Right atrium auricular region (tissue), 2 donors: Measurements from ENCODE around the gene ATP6V1G2. TPM values are rescaled to one million over a fixed set of nuclear protein-coding genes. Genes with fewer than 3 reads are reported as not detected.
"Not testable (repeated sequence)": the region's sequence is repeated elsewhere in the genome, so short reads cannot be mapped to it uniquely, and the experiment has no call there.

Source experiments
- DNase-seq: peaks from one replicate; pipeline ENCODE4 v3.0.0-alpha.2; 2019; ENCODE audit warnings: low spot score
- H3K27ac ChIP-seq, 2 donors: fragments of 200-600 bp; sonication (generic); 1 replicate in 1 of 2; 2 replicates in 1 of 2; pipeline ENCODE4 v1.5.1; 2016 to 2019
- H3K27me3 ChIP-seq, 2 donors: fragments of 200-600 bp; sonication (generic); one replicate each; pipeline versions ENCODE4 v1.5.1 to v1.6.0; 2017 to 2019
- H3K36me3 ChIP-seq: fragments of 200-600 bp; sonication (generic); one replicate; pipeline ENCODE4 v1.5.1; 2016
- H3K4me1 ChIP-seq, 2 donors: fragments of 200-600 bp; sonication (generic); one replicate each; pipeline versions ENCODE4 v1.5.1 to v1.6.0; 2017 to 2019
- H3K4me3 ChIP-seq, 2 donors: fragments of 200-600 bp; sonication (generic); 1 replicate in 1 of 2; 2 replicates in 1 of 2; pipeline ENCODE4 v1.5.1; 2017 to 2019; ENCODE audit warnings: mild to moderate bottlenecking in 1 of 2, moderate library complexity in 1 of 2
- H3K9me3 ChIP-seq, 2 donors: fragments of 200-600 bp; sonication (generic); one replicate each; pipeline ENCODE4 v1.5.1; 2019
- CTCF ChIP-seq, 2 donors: fragments of 200-600 bp; sonication (generic); IDR thresholded peaks; one replicate each; pipeline ENCODE4 v1.5.1; 2019; ENCODE audit warnings: antibody characterized with exemption in 2 of 2
- total RNA-seq, 2 donors: library from RNA; depleted of rRNA; stranded (reverse); fragments of >200 nt; gene quantifications; one replicate each; pipeline ENCODE4 v1.1.0, GENCODE V29; 2016

ATP6V1G2 gene
- total RNA-seq, 2 donors from 2014 or later, result 1.2 to 6.0 TPM

DNA sequence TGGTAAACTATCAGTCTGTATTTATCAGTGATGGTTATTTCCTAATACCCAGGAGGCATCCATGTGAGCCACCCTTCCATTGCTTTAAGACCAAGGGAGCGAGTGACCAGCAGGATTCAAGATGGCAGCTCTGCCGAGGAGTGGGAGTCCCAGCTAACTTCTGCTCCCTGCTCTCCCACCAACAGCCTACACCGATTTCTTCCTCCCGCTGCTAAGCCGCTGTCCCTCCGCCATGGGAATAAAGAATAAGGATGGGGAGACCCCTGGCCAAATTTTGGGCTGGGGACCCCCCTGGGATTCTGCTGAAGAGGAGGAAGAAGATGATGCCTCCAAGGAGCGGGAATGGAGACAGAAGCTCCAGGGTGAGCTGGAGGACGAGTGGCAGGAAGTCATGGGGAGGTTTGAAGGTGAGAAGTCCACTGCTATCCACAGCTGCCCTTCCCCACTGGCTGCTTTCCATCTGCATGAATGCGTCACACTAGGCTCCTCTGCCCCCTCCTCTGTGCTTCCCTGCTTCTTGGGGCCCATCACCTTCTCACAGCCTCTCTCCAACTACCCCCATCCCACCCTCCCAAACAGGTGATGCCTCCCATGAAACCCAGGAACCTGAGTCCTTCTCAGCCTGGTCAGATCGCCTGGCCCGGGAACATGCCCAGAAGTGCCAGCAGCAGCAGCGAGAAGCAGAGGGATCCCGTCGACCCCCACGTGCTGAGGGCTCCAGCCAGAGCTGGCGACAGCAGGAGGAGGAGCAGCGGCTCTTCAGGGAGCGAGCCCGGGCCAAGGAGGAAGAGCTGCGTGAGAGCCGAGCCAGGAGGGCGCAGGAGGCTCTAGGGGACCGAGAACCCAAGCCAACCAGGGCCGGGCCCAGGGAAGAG lies 11.3 kb upstream of the ATP6V1G2 start:
- H3K9me3 ChIP-seq, result no peaks in the 10 kb centered on the region
- peaks cover 0 to 39% of the 10 kb centered on the region in 2 donors for H3K4me1 ChIP-seq
- TF ChIP-seq CTCF (IDR thresholded peaks at IDR 0.05), result no peak
- no peak for DNase-seq
- H3K27ac ChIP-seq, result peak overlapping the region; percentile 19 to 53
- H3K27me3 ChIP-seq, result no peaks in the 10 kb centered on the region
- peaks cover 41% of the 10 kb centered on the region for H3K36me3 ChIP-seq
- no peak overlapping the region for H3K4me3 ChIP-seq

DNA sequence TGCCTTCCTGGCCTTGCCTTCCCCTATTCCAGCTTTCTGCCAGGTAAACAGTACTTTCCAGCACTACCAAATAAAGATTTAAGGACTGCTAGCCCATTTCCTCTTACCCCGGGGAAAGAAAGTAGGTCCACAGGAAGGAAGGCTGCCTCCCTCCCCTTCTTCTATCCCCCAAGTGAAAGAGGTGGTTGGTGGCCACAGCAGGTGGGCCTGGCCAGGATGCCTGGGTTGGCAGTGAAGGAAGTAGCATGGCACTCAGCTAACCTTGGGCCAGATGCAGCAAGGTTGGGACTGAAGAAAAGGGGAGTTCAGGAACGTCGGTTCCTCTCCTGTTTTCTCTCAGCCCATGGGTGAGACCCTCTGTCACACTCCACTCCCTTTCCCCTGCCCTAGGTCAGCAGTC lies 9.9 kb upstream of the ATP6V1G2 start:
- peaks cover 0 to 39% of the 10 kb centered on the region in 2 donors for H3K4me1 ChIP-seq
- H3K27ac ChIP-seq, result no peak overlapping the region
- H3K4me3 ChIP-seq, result no peak overlapping the region
- H3K36me3 ChIP-seq, result peaks cover 41% of the 10 kb centered on the region
- H3K9me3 ChIP-seq, result no peaks in the 10 kb centered on the region
- TF ChIP-seq CTCF (IDR thresholded peaks at IDR 0.05), result no peak
- H3K27me3 ChIP-seq, result no peaks in the 10 kb centered on the region
- DNase-seq, result no peak

- DNase-seq, H3K27me3 ChIP-seq, H3K9me3 ChIP-seq, H3K4me3 ChIP-seq: not testable (repeated sequence)
- peak in 1 of 2 donors; percentile 62 for TF ChIP-seq CTCF (IDR thresholded peaks at IDR 0.05)
- peak overlapping the region in 1 of 2 donors; percentile 11 for H3K27ac ChIP-seq
- H3K36me3 ChIP-seq, result peaks cover 31% of the 10 kb centered on the region
- H3K4me1 ChIP-seq, result peaks cover 0 to 16% of the 10 kb centered on the region in 2 donors
These were observed 5.0 kb upstream of the ATP6V1G2 start for GRCh38 chr6:31551371-31551770.

- H3K36me3 ChIP-seq, result peaks cover 26% of the 10 kb centered on the region
- no peaks in the 10 kb centered on the region for H3K27me3 ChIP-seq
- no peak overlapping the region for H3K4me3 ChIP-seq
- DNase-seq, result no peak
- peaks cover 0 to 18% of the 10 kb centered on the region in 2 donors for H3K4me1 ChIP-seq
- no peak for TF ChIP-seq CTCF (IDR thresholded peaks at IDR 0.05)
- H3K27ac ChIP-seq, result peak overlapping the region; percentile 88 to 89
- H3K9me3 ChIP-seq, result no peaks in the 10 kb centered on the region
These were observed 2.1 kb upstream of the ATP6V1G2 start for GRCh38 chr6:31548544-31548873.

GRCh38 chr6:31547727-31548543 lies 1.5 kb upstream of the ATP6V1G2 start:
- no peak for DNase-seq
- Histone ChIP-seq H3K36me3 (peaks cover 23% of the 10 kb centered on the region), H3K4me3 (peak overlapping the region; percentile 43 to 50), H3K27me3 (no peaks in the 10 kb centered on the region), H3K4me1 (peaks cover 0 to 21% of the 10 kb centered on the region in 2 donors), H3K9me3 (no peaks in the 10 kb centered on the region), H3K27ac (peak overlapping the region; percentile 88 to 89)
- TF ChIP-seq CTCF (IDR thresholded peaks at IDR 0.05), result no peak
